Fibroblast of lung (primary cell): ENCODE data around the gene SH2D7. TPM values are rescaled to one million over a fixed set of nuclear protein-coding genes. Genes with fewer than 3 reads are reported as not detected.

ENCODE experiments used
- DNase-seq, 2 donors: peaks; one replicate each; pipeline versions ENCODE4 v3.0.0 to v3.0.0-alpha.2; 2010; ENCODE audit warnings: low read depth in 2 of 2
- H2AFZ ChIP-seq: 2 replicates; pipeline ENCODE4 v1.5.1; 2012; ENCODE audit warnings: low read length, control low read depth, inconsistent platforms
- H3K27ac ChIP-seq: 2 replicates; pipeline ENCODE4 v1.5.1; 2011; ENCODE audit warnings: low read length, control low read depth; ENCODE audit not compliant: insufficient read depth
- H3K27me3 ChIP-seq: 2 replicates; pipeline ENCODE4 v1.5.1; 2011; ENCODE audit warnings: mild to moderate bottlenecking, low read length; ENCODE audit not compliant: control insufficient read depth, insufficient read depth
- H3K36me3 ChIP-seq: 2 replicates; pipeline ENCODE4 v1.5.1; 2011; ENCODE audit warnings: low read length; ENCODE audit not compliant: control insufficient read depth, insufficient read depth
- H3K4me1 ChIP-seq: 2 replicates; pipeline ENCODE4 v1.5.1; 2011; ENCODE audit warnings: low read length; ENCODE audit not compliant: control insufficient read depth, insufficient read depth; ENCODE audit errors: extremely low read depth
- H3K4me2 ChIP-seq: 2 replicates; pipeline ENCODE4 v1.5.1; 2011; ENCODE audit warnings: low read length, control low read depth; ENCODE audit not compliant: insufficient read depth; ENCODE audit errors: extremely low read depth
- H3K4me3 ChIP-seq, 4 experiments: fragments of 200-600 bp in 1 of 4; sonication (generic) in 1 of 4; replicated peaks in 1 of 4; 2 replicates each; pipeline ENCODE4 v1.5.1; 2011 to 2016; ENCODE audit warnings: low read length in 4 of 4, low read depth in 3 of 4, mild to moderate bottlenecking in 3 of 4, control low read depth in 2 of 4, inconsistent platforms in 1 of 4, mixed read lengths in 1 of 4; ENCODE audit not compliant: insufficient read depth in 1 of 4; ENCODE audit errors: control extremely low read depth in 1 of 4
- H3K79me2 ChIP-seq: 2 replicates; pipeline ENCODE4 v1.5.1; 2012; ENCODE audit warnings: mild to moderate bottlenecking, low read length, inconsistent platforms; ENCODE audit not compliant: control insufficient read depth, insufficient read depth
- H3K9ac ChIP-seq: 2 replicates; pipeline ENCODE4 v1.5.1; 2011; ENCODE audit warnings: mild to moderate bottlenecking, low read length, control low read depth; ENCODE audit not compliant: insufficient read depth
- H3K9me3 ChIP-seq: 2 replicates; pipeline ENCODE4 v1.5.1; 2012; ENCODE audit warnings: low read depth, low read length; ENCODE audit not compliant: control insufficient read depth, insufficient read depth
- H4K20me1 ChIP-seq: 2 replicates; pipeline ENCODE4 v1.5.1; 2011; ENCODE audit warnings: low read length; ENCODE audit not compliant: control insufficient read depth, insufficient read depth; ENCODE audit errors: extremely low read depth
- EZH2 ChIP-seq: IDR thresholded peaks from 2 replicates; pipeline ENCODE4 v1.5.1; 2012; ENCODE audit warnings: low read length, control low read depth, mild to moderate bottlenecking; ENCODE audit errors: missing control alignments
- polyA plus RNA-seq, 2 donors: library from polyadenylated mRNA; depleted of rRNA in 1 of 2; stranded (reverse) in 1 of 2; unstranded in 1 of 2; fragments of >200 nt; gene quantifications; 2 replicates each; pipeline ENCODE4 v1.2.1, GENCODE V29; 2011 to 2012; ENCODE audit warnings: missing spikeins in 1 of 2
- total RNA-seq: library from RNA; depleted of rRNA; stranded (reverse); fragments of >200 nt; gene quantifications from 2 replicates; pipeline ENCODE4 v1.2.1, GENCODE V29; 2014
- TF ChIP-seq, protein P1 (sequence below), 2 donors: IDR thresholded peaks in 1 of 2; conservative IDR thresholded peaks in 1 of 2; 1 replicate in 1 of 2; 2 replicates in 1 of 2; pipeline ENCODE4 v1.5.1; 2011 to 2012; ENCODE audit warnings: low read length in 2 of 2, control low read depth in 1 of 2, inconsistent platforms in 1 of 2, low read depth in 1 of 2, mild to moderate bottlenecking in 1 of 2

The SH2D7 gene
- total and polyA plus RNA-seq, 2 donors (not counting 1 experiment from before 2014, with no cell fraction given), result 0.03 TPM; not detected in 1

DNA sequence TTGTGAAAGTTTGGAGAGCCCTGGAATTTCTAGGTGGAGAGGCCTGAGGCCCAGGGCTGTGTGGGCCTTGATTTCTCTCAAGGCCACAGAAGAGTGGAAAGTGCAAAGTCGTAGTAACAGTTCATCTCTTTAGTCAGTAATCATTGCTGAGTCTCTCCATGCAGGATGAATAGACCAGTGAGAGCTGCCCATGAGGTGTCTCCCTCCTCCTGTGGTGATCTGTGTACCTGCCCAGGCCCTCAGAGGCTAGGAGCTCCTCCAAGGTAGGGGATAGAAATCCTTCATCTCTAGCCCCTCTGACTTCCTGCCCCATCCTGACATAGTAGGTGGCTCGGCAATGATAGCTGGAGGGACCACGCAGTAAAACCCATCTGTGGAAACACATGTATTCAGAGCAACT is 50.0 kb downstream of the SH2D7 start:
- H3K4me1 ChIP-seq, result no peaks in the 10 kb centered on the region
- H3K27me3 ChIP-seq, result no peaks in the 10 kb centered on the region
- no peaks in the 10 kb centered on the region for H3K9me3 ChIP-seq
- H3K9ac ChIP-seq, result no peak overlapping the region
- no peak overlapping the region for H3K27ac ChIP-seq
- no peaks in the 10 kb centered on the region for H3K36me3 ChIP-seq
- no peak overlapping the region for H3K4me3 ChIP-seq
- H4K20me1 ChIP-seq, result no peaks in the 10 kb centered on the region
- no peak overlapping the region for H2AFZ ChIP-seq
- TF ChIP-seq EZH2, result no peak
- TF ChIP-seq, protein P1, sequence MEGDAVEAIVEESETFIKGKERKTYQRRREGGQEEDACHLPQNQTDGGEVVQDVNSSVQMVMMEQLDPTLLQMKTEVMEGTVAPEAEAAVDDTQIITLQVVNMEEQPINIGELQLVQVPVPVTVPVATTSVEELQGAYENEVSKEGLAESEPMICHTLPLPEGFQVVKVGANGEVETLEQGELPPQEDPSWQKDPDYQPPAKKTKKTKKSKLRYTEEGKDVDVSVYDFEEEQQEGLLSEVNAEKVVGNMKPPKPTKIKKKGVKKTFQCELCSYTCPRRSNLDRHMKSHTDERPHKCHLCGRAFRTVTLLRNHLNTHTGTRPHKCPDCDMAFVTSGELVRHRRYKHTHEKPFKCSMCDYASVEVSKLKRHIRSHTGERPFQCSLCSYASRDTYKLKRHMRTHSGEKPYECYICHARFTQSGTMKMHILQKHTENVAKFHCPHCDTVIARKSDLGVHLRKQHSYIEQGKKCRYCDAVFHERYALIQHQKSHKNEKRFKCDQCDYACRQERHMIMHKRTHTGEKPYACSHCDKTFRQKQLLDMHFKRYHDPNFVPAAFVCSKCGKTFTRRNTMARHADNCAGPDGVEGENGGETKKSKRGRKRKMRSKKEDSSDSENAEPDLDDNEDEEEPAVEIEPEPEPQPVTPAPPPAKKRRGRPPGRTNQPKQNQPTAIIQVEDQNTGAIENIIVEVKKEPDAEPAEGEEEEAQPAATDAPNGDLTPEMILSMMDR (conservative IDR thresholded peaks at IDR 0.05 in 1 of 2, IDR thresholded peaks at IDR 0.05 in 1 of 2; ENCODE audit: low read depth in 1 of 2, low read length in 2 of 2), result no peak
- H3K4me2 ChIP-seq, result no peak overlapping the region
- no peaks in the 10 kb centered on the region for H3K79me2 ChIP-seq
- no peak for DNase-seq

DNA sequence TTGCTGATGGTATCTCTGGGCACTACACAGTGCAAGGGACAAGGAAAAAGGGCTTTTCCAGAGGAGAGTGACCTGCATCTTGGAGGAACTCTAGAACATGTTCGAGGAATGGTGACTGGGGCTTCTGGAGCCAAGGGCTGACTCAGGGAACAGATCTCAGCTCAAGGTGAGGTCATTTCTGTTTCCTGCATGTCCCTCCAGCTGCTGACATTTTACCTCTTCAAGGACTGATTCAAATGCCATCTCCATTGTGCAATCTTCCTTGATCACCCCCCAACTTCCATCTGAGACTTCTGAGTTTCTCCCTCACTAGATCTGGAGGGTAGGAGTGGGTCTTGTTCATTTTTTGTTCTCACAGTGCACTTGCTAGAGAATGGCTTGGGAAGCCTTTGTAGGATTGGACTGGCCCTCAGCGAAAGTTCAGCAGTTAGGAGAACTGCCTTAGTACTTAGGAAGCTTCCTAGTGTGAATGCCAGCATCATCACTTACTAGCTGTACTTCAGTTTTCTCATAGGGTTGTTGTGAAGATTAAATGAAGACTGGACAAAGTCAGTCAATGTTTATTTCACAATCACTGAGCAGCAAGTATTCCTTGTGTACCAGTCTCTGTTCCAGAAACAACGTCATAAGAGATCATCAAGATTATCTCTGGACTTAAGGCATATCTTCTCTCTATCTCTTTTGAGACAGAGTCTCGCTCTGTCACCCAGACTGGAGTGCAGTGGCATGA is 54.2 kb downstream of the SH2D7 start:
- Histone ChIP-seq H3K4me1 (no peaks in the 10 kb centered on the region), H3K27me3 (no peaks in the 10 kb centered on the region), H3K4me3 (no peak overlapping the region), H2AFZ (no peak overlapping the region), H3K9ac (no peak overlapping the region), H3K79me2 (peaks cover 13% of the 10 kb centered on the region), H3K27ac (no peak overlapping the region), H3K4me2 (no peak overlapping the region), H3K36me3 (no peaks in the 10 kb centered on the region), H4K20me1 (no peaks in the 10 kb centered on the region), H3K9me3 (no peaks in the 10 kb centered on the region)
- no peak for TF ChIP-seq EZH2
- TF ChIP-seq, protein P1 (conservative IDR thresholded peaks at IDR 0.05 in 1 of 2, IDR thresholded peaks at IDR 0.05 in 1 of 2; ENCODE audit: low read depth in 1 of 2, low read length in 2 of 2), result no peak
- no peak for DNase-seq

DNA sequence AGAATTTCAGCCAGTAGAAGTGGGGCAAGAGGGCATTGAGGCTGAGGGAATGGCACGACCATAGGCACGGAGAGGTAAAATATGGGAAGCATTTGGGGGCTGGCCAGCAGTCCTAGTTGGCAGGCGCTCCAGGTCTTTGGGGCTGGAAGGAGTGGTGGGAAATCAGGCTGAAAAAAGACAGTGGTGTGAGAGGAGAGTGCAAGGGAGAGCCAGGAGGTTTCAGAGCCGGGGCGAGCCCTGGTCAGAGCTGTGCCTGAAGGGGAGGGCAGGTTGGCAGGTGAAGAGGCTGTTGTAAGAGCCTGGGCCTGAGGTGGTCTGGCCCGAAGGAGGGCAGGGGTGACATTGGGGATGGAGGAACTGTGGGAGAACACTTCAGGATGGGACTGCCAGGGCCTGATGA is 55.2 kb downstream of the SH2D7 start:
- H3K79me2 ChIP-seq, result peaks cover 15% of the 10 kb centered on the region
- no peaks in the 10 kb centered on the region for H3K4me1 ChIP-seq
- H3K27ac ChIP-seq, result no peak overlapping the region
- H4K20me1 ChIP-seq, result no peaks in the 10 kb centered on the region
- H3K9me3 ChIP-seq, result no peaks in the 10 kb centered on the region
- H3K4me3 ChIP-seq, result no peak overlapping the region
- H3K9ac ChIP-seq, result no peak overlapping the region
- H2AFZ ChIP-seq, result no peak overlapping the region
- H3K36me3 ChIP-seq, result no peaks in the 10 kb centered on the region
- H3K4me2 ChIP-seq, result no peak overlapping the region
- TF ChIP-seq, protein P1 (conservative IDR thresholded peaks at IDR 0.05 in 1 of 2, IDR thresholded peaks at IDR 0.05 in 1 of 2; ENCODE audit: low read depth in 1 of 2, low read length in 2 of 2), result no peak
- no peak for TF ChIP-seq EZH2
- no peaks in the 10 kb centered on the region for H3K27me3 ChIP-seq
- DNase-seq, result no peak
